T1000 (cell line): ENCODE measurements around the gene HAUS3.
A peak's percentile ranks its signal among the peaks of the same experiment; 100 is the strongest.
"Not testable (repeated sequence)": the region's sequence is repeated elsewhere in the genome, so short reads cannot be mapped to it uniquely, and the experiment has no call there.

Experiments used
- DNase-seq: peaks from one replicate; lab custom pipeline; 2025; ENCODE audit warnings: mixed read lengths; lab: John Stamatoyannopoulos, UW

The HAUS3 gene

DNA sequence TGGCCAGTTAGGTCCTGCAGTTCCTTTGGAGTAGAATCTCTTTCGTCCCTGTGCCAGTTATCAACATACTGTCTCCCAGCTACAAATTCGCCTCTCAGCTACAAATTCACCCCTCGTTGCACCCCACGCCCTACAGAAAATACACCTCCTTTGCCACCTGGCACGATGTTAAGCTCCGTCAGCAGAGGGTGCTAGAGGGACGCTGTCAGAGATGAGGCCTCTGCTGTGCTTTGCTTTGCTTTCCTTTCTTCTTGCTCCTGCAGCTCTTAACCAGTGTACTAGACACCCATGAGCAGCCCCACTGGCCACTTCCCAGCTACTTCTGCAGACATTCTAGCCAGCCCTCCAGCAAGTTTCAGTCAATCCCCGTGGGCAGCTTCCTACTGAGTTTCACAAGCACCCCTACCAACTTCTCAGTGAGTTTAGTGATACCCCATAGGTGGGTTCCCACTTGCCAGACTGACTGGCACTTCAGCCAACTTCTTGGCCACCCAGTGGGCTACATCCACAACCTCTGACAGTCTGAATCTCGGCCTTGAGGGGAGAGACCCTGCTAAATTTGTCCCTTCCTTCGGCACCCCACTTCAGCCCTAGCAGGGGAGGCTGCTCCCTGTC, 21.8 kb downstream of the HAUS3 start:
- peak; percentile 67 for DNase-seq

DNA sequence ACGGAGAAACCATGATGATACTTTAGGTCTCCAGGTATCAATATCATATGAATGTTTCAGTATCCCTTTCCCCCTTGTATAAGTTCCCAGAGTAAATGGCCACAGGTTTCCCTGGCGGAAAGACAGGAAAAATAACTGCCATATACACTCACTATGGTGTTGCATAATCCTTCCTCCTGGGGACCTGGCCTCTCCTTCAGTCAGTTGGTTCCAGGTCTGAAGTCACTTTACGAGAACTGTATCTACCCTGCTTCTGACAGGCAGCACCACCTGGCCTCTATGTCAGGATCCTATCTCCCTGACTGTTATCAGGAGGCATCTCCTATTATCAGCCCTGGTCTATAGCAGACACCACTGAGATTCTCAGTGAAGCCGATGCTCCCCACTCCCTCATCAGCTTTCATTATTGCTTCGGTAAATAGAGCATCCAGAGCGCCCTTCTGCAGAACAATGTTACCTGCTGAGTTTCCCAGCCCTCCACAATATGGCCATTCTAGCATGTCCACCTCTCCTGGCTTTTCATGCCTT, 22.6 kb downstream of the HAUS3 start:
- DNase-seq = no peak

DNA sequence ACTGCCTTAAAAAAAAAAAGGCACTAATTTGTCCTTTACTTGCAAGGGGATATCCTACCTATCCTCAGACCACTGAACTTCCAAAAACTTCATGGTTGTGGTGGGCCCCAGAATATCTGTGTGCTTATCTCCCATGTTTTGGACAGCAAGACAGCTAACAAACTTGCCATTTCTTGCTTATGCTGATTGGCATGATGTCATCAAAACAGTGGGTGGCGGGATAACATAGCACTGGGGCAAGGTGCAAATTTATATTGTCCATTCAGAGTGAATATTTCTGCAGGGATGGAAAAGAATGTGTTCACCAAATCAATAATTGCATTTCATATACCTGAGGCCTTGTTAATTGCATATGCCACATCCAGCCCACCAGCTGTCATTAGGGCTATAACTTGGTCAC, 23.5 kb downstream of the HAUS3 start:
- DNase-seq = no peak

DNA sequence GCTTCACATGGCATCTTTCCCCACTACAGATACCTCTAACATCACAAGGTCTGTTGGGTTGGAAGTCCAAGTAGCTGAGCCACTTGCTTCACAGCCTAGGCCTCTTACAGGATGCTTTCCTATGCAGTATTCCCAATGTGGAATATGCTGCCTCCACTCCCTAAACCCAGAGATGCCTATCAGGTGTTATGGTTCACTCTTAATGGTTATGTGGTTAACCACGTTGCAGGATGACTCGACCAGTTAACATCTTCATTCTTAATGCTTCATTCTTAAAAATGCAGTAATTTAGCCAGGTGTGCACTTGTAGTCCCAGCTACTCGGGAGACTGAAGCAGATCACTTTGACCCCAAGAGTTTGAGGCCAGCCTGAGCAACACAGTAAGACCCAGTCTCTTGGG, 24.2 kb downstream of the HAUS3 start:
- no peak for DNase-seq

DNA sequence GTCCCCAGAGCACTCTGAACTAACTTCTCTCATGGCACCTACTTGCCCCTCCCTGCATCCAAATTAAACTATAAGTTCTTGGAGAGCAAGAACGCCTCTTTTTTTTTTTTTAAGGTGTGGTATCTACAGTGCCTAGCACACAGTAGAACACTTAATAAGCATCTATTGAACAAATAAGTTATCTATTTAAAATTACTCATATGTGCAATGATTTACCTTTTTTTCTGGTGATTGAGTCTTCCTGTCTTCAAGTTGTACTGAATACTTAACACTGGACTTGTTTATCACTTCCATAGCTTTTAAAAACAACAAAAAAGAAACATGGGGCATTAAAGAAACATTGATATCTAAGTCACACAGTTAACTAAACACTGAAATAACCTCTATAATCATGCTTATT, 29.1 kb downstream of the HAUS3 start:
- DNase-seq = no peak

DNA sequence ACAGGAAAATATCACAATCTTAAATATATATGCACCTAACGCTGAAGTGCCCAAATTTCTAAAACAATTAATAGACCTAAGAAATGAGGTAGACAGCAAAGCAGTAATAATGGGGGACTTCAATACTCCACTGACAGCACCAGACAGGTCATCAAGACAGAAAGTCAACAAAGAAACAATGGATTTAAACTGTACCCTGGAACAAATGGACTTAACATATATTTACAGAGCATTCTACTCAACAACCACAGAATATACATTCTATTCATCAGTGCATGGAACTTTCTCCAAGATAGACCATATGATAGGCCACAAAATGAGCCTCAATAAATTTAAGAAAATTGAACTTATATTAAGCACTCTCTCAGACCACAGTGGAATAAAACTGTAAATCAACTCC, 39.1 kb downstream of the HAUS3 start:
- not testable (repeated sequence) for DNase-seq

DNA sequence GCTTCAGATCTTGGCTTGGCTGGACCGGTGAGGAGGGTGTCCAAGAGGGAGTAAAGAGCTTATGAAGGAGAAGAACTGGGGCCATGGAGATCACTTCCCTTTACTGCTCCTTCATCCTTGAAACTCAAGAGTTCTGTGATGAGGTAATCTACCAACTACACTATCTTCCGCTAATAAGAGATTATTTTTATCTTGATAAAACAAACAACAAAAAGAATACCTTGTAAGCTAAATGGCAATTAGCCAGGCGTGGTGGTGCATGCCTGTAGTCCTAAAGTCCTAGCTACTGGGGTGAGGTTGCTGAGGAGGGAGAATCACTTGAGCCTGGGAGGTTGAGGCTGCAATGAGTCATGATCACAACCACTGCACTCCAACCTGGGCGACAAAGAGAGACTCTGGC, 47.4 kb downstream of the HAUS3 start:
- DNase-seq = no peak

DNA sequence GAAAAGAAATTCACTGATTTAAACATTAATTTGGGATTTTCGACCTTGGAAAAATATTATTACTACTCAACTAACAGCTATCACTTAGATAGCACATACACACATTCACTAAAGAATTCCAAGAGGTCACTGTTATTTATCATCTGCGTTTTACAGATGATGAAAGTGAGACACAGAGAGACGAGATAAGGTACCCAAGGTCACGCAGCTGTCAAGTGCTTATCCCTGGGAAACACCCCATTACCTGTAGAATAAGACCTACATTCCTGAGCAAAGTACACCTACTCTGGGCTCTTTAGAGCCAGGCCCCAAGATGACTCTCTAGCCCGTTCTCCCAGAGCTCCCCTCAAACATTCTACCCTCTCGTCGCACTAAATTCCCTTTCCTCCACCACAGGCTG, 48.6 kb downstream of the HAUS3 start:
- DNase-seq = no peak

DNA sequence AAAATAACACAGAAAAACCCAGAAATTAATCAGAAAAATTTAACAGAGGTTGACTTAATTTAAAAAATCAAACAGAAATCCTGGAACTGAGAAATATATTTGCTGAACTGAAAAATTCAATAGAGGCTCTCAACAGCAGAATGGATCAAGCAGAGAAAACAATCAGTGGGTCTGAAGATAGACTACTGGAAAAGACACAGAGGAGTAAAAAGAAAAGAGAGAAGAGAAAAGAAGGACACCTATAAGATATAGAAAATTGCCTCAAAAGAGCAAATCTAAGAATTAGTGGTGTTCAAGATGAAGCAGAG, 55.1 kb downstream of the HAUS3 start:
- no peak for DNase-seq

DNA sequence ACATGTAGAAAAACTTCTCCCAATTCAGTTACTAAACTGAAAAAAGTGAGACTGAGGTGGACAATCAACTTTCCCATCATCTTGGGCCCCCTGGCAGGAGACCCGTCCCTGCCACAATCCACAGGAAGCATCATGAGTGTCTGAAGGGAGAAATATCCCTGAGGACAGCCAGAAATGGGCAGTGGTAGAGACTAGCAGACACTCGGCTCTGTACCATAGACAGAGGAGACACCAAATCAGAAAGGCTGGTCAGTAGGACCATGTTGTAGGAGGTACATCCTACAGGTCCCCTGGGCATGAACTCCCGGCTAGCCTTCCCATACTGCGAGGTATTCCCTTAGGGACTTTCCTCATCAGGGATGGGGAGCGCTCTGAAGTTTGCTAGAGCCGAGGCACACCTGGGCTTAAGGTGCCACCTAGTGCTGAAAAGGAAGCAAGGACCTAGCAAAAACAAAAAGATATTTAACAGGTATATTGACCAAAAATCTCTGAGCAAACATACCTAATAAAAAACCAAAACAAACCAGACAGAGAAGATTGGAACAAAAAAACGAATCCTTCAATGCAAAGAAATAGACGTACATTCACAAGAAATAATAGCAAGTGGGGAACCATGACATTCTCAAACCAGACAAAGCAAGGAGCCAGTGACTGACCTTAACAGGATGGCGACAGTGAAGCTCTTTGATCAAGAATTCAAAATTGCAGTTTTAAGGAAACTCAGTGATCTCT, 55.6 kb downstream of the HAUS3 start:
- no peak for DNase-seq

DNA sequence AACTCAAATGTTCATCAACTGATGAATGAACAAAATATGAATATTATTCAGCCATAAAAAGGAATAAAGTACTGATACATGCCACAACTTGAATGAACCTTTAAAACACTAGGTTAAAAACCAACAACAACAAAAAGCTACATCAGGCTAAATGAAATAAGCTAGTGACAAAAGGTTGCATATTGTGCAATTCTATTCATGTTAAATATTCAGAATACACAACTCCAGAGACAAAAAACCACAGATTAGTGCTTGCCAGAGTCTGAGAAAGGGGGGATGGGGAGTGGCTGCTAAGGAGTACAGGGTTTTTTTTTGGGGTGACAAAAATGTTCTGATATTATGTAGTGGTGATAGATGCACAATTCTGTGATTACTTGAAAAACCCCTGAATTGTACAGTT, 58.5 kb downstream of the HAUS3 start:
- DNase-seq = no peak

DNA sequence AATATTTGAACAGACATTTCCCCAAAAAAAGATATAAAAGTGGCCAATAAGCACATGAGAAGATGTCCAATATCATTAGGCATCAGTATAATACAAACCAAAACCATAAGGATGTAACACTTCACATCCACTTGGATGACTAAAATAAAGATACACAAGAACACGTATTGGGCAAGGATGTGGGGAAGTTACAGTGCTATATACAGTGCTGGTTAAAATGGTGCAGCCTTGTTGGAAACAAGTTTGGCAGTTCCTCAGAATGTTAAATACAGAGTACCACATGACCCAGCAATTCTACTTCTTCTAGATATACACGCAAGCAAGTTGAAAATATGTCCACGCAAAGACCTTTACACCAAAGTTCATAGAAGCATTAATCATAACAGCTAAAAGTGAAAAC, 58.9 kb downstream of the HAUS3 start:
- DNase-seq = no peak

DNA sequence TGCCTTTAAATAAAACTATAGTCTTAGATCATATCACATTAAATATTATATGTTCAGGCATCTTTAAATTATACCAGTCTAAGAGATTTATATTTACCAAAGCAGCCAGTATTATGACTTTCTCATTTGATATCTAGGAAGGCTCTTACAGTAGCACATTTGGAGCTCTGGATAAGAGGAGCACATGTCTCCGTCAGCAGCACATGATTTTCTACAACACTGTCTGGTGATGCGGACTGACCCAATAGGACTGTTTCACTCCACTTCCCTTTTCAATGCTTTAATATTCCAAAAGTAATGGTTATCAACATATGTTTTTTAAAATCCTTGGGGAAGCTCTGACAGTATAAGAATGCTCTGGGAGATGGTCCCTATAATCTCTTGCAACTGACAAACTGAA, 61.5 kb downstream of the HAUS3 start:
- DNase-seq = no peak

DNA sequence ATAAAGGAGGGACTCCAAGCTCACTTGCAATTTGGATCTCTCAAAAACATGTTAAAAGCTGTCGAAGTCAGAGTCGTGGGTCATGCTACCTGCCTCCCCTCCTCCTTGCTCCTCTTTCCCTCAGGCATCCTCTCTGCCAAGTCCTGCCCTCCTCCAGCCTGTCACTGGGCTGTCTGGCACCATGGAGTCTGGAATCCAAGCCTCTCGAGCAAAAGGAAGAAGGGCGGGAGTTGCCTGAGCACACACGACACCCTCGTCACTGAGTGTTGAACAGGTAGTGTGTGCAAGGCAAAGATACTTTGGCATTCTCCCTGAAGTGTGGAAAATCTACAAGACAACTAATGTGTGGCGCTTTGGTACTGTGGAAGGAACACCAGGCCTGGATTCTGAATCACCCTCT, 62.2 kb downstream of the HAUS3 start:
- DNase-seq = no peak

DNA sequence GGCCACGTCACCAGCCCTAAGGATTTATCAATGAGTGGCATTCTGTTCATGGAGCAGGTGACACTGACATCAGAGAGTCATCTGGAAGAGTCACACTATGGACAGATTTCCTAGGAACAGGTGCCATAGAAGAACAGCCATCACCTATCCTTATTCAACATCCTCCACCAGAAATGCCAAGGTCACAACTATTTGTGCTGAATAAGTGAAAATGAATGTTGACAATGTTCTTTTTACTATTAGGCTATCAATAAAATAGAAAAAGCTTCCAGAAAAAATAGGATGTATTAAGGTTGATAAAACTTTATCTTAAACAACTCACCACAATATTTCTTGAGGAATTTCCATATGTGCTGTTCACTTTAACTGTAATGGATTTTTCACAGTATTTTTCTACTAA, 62.9 kb downstream of the HAUS3 start:
- DNase-seq = no peak
